Esophagus squamous epithelium (tissue), 4 donors: ENCODE data around the gene FNBP1.

Experiments used
- POLR2A ChIP-seq, 4 donors: fragments of 450-650 bp; IDR thresholded peaks; one replicate each; pipeline ENCODE4 v1.6.1; 2017; ENCODE audit warnings: antibody characterized with exemption in 4 of 4, mild to moderate bottlenecking in 4 of 4, moderate library complexity in 3 of 4
- TF ChIP-seq, protein P1 (sequence below), 6 experiments: fragments of 450-650 bp in 4 of 6; fragments of 200-600 bp in 2 of 6; sonication (generic) in 2 of 6; IDR thresholded peaks; one replicate each; pipeline ENCODE4 v1.5.1; 2016 to 2019; ENCODE audit warnings: antibody characterized with exemption in 6 of 6, mild to moderate bottlenecking in 4 of 6, moderate library complexity in 4 of 6

DNA sequence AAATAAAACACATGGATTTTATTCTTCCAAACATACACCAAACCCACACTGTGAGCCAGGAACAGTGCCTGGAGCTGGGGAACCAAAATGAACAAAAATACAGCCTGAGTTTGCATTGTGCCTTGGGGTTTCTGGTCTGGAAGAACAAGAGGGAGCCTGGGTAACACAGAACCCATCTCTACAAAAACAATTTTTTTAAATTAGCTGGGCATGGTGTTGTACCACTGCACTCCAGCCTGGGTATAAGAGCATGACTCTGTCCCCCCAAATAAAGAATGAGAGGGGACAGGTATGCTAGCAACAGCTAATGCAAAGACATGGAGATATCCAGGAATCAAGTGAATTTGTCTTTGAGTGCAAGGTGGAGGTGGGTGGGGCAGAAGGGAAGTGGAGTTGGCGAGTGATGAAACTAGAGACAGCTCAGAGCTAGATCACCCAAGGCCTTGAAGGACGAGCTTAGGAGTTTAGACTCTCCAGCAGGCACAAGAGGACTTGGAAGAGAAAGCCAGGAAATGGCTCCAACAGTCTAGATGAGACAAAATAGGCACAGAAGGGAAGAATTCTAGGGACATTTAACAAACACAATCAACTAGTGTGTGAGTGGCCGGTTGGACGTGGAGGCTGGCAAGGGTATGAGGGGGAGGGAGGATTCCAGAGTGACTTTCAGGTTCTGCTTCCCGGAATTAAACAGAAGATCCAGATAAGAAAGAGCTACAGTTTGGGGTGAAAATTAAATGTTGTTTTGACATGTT, 47.4 kb downstream of the FNBP1 start:
- TF ChIP-seq, protein P1, sequence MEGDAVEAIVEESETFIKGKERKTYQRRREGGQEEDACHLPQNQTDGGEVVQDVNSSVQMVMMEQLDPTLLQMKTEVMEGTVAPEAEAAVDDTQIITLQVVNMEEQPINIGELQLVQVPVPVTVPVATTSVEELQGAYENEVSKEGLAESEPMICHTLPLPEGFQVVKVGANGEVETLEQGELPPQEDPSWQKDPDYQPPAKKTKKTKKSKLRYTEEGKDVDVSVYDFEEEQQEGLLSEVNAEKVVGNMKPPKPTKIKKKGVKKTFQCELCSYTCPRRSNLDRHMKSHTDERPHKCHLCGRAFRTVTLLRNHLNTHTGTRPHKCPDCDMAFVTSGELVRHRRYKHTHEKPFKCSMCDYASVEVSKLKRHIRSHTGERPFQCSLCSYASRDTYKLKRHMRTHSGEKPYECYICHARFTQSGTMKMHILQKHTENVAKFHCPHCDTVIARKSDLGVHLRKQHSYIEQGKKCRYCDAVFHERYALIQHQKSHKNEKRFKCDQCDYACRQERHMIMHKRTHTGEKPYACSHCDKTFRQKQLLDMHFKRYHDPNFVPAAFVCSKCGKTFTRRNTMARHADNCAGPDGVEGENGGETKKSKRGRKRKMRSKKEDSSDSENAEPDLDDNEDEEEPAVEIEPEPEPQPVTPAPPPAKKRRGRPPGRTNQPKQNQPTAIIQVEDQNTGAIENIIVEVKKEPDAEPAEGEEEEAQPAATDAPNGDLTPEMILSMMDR (IDR thresholded peaks at IDR 0.05): no peak
- no peak for TF ChIP-seq POLR2A (IDR thresholded peaks at IDR 0.05)
